Stimulated activated CD4-positive, alpha-beta T cell treated with anti-CD3 and anti-CD28 coated beads, Interleukin-12 subunit alpha, Interleukin-12 subunit beta, amount 100 ng/mL, for 48 hours (primary cell): ENCODE data around the gene BAG5.
"Not testable (repeated sequence)": the region's sequence is repeated elsewhere in the genome, so short reads cannot be mapped to it uniquely, and the experiment has no call there.

ENCODE experiments used
- DNase-seq, 3 donors: peaks; one replicate each; pipeline ENCODE4 v3.0.0-alpha.2; 2020; ENCODE audit warnings: low read depth in 2 of 3, low spot score in 1 of 3

The BAG5 gene, protein sequence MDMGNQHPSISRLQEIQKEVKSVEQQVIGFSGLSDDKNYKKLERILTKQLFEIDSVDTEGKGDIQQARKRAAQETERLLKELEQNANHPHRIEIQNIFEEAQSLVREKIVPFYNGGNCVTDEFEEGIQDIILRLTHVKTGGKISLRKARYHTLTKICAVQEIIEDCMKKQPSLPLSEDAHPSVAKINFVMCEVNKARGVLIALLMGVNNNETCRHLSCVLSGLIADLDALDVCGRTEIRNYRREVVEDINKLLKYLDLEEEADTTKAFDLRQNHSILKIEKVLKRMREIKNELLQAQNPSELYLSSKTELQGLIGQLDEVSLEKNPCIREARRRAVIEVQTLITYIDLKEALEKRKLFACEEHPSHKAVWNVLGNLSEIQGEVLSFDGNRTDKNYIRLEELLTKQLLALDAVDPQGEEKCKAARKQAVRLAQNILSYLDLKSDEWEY

DNA sequence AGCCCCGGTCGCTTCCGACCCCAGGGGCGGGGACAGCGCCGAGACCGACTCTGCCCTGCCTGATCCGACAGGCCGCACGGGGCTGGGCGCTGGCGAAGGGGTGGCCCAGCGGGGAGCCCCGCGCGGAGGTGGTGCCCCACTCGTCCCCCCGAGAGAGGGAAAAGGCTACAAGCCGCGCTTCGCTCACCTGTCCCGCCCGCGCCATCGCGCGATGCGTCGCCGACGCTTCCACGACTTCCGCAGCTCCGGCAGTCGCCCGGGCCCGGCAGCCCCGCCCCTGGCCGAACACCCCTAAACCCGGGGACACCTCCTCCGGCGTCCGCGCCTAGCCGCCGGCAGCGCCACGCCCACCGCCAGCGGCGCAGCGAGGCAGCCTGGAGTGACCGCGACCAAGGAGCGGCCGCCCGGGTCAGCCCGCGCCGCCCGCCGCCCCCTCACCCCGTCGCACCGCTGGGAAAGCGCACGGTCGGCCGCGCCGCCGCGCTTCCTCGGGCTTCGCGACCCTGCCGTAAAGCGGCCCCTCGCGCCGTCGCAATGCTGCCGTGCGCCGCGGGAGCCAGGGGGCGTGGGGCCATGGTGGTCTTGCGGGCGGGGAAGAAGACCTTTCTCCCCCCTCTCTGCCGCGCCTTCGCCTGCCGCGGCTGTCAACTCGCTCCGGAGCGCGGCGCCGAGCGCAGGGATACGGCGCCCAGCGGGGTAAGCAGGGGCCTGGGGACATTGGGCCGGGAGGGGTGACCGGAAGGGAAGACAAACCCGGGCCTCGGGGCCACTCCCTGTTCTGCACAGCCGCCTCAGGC lies at the start of gene BAG5, which contains the start of gene COA8:
TSS of gene BAG5 (minus strand) at position 229 of the 797 bp plus-strand sequence. CDS start 1,493 bp downstream, outside the sequence.
TSS of gene COA8 (plus strand) at position 532 of the 797 bp plus-strand sequence. CDS start at position 574, 42 bp downstream.
- DNase-seq = peak; percentile 69 to 84 (median 77)

DNA sequence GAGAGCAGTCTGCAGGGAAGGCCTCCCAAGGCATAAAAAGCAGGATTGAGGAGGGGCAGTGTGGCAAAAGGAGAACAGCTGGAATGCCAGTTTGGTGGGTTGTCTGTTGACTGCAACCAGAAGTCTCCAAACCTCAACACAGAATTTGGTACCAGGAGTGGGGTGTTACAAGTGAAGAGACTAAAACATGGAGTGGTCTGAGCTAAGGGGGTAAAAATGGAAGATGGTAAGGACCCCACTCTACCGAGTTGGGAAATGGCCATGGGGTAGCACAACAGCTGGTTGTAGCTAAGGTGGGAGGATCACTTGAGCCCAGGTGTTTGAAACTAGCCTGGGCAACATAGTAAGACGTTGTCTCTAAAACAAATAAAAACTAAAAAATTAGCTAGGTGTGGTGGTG lies 48.8 kb upstream of the BAG5 start:
- no peak for DNase-seq

DNA sequence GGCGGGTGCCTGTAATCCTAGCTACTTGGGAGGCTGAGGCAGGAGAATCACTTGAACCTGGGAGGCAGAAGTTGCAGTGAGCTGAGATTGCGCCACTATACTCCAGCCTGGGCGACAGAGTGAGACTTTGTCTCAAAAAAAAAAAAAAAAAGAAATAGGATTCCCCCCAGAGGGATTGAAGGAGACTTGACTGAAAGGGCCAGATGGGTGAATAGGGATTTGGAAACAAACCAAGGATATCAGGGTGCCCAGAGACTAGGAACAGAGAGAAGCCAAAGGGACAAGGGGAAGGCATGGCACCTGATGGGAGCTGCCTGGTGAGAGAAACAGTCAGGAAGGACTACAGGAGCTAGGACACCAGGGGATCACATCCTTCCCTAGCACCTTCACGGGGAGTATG lies 46.6 kb upstream of the BAG5 start:
- not testable (repeated sequence) for DNase-seq

DNA sequence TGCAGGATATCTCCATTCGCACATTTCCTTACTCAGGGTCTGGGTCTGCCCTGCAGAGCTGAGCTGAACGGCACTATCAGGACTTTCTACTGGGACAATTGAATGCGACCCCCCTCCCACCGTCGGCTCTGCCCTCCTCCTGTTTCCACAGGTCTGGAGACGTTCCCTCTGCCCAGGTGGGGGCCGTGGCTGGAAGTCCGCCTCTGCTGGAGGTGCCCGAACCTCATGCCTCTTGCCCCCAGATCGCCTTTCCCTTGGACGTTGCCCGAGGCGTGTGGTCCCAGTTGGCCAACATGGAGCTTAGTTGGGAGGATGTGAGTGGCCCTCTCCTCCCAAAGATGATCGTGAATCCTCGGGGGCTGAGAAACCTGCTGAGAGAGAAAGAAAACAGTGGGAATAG lies 45.4 kb upstream of the BAG5 start:
- no peak for DNase-seq

DNA sequence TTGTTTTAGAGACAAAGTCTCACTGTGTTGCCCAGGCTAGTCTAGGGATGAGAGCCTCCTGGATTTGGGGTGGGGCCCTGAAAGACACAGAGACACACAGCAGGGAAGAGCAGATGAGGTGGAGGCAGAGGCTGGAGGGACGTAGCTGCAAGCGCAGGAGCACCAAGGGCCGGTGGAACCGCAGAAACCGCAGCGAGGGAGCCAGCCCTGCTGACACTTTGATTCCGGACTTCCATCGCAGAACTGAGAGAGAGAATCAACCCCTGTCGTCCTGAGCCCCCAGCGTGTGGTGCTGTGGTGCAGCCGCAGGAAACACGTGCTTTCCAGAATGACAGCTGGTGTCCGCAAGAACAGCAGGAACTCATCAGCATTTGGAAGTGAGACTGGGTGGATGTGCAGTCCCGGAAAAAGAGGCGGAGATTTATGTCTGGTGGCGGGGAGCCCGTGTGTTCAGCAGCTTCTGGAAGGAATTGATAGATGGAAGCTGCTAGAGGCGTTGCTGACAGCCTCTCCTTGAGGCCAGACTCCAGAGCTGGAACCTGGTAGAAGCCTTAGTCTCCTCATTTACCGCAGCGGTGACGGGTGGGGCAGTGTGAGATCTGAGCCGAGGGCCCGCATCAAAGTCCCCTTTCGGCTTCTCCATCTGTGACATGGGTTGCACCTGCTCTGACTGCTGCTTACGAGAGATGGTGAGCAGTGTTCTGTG lies 44.7 kb upstream of the BAG5 start:
- DNase-seq = peak in 1 of 3 donors; percentile 34

DNA sequence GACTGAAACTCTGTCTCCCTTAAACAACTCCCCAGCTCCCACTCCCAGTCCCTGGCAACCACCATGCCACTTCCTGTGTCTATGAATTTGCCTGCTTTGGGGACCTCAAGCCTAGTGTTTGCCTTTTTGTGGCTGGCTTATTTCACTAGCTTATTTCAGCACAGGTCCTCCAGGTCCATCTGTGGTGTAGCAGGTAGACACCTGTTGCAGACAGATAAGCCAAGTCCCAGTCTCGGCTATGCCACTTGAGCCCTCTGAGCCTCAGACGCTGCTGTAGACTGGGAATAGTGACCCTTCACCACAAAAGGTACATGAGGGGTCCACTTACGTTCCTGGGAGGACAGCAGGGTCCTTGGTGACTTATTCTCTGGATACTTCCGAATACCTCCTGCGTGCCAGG lies 42.2 kb upstream of the BAG5 start:
- DNase-seq = no peak

DNA sequence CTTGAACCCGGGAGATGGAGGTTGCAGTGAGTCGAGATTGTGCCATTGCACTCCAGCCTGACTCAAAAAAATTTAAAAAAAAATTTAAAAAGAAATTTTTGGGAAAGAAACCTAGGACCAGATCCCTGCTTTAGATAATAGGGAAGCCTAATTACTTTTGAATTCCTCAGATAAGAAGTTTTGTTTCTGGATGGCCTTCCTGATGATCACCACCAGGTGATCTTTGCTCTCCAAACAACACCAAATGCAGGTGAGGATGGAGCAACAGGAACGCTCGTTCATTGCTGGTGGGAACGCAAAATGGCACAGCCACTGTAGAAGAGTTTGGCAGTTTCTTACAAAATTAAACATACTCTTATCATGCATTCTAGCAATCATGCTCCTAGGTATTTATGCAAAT lies 38.0 kb upstream of the BAG5 start:
- no peak for DNase-seq

DNA sequence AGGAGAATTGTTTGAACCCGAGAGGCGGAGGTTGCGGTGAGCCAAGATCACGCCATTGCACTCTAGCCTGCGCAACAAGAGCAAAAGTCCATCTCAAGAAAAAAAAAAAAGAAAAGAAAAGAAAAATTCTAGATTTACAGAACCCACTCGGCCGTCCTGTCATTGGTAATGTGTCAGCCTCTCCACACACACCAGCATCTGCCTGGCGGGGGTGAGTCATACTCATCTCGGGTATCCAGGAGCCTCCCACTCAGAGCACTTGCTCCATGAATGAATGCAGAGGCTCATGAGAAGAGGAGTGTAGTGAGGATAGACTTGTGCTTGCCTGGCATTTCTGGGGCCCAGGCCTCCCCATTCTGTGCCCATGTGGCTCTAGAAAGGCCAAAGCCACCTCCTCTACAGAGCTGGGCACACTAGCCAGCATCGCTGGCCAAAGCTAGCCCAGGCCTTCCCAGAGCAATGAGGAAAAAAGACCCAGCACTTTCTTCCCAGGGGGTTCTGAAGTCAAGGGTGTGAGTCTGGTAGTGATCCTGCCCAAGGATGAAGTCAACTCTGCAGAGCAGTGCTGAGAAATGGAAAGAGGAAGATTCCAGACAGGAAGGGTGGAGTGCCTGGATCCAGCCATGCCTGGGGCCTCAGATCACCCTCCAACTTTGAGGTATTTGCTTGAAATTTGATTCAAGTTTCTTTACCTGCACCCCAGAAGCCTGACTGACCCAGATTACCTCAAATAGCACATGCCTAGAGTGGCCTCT lies 35.3 kb upstream of the BAG5 start:
- peak in 1 of 3 donors; percentile 7 for DNase-seq

DNA sequence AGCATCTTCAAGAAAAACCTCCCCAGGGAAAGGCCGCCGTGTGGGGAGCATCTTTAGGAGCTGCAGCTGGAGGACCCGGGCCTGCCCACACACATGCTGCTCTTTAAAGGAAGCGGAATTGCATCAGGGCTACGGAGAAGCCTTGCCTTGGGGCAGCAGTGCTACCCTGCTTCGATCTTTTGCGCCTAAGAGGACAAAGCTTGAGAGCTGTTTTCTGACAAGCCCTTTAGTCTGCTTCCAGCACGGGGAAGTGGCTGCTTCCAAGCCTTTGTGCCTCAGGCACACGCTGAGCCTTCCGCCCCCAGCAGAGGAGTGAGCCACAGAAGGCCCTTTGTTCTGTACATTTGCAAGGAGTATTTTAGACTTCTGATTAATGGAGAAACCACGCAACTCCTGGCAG lies 31.8 kb upstream of the BAG5 start:
- no peak for DNase-seq

DNA sequence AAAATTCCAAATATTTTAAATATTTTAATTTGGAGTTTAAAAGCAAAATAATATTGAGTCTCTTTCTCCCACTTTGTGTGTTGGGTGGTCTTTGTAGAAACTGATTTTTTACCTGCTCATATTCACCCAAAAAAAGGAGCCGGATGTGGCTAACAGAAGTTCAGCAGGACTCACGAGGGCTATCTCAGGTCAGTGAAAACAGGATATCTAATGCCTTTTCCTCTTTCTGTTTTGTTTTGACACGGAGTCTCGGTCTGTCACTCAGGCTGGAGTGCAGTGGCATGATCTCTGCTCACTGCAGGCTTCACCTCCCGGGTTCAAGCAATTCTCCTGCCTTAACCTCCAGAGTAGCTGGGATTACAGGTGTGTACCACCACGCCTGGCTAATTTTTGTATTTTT lies 31.1 kb upstream of the BAG5 start:
- DNase-seq = no peak

DNA sequence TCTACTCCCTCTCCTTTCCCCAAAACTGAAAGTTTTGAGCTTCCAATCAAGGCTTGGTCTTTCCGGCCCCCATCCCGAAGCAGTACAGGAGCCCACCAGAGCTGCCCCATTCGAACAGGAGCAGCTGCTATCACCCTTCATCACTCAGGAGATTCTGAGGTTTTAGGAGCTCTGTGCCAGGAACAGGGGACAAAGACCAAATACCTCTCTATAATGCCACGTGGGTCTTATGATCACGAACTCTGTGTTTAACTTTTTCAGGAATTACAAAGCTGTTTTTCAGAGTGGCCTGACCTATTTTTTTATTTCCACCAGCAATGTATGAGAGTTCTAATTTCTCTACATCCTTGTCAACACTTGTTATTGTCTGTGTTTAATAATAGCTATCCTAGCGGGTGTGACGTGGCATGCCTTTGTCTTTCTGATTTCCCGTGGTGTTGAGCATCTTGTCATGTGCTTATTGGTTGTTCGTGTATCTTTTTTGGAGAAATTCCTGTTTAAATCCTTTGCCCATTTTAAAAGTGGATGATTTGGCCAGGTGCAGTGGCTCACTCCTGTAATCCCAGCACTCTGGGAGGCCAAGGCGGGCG lies 22.0 kb upstream of the BAG5 start:
- no peak for DNase-seq

DNA sequence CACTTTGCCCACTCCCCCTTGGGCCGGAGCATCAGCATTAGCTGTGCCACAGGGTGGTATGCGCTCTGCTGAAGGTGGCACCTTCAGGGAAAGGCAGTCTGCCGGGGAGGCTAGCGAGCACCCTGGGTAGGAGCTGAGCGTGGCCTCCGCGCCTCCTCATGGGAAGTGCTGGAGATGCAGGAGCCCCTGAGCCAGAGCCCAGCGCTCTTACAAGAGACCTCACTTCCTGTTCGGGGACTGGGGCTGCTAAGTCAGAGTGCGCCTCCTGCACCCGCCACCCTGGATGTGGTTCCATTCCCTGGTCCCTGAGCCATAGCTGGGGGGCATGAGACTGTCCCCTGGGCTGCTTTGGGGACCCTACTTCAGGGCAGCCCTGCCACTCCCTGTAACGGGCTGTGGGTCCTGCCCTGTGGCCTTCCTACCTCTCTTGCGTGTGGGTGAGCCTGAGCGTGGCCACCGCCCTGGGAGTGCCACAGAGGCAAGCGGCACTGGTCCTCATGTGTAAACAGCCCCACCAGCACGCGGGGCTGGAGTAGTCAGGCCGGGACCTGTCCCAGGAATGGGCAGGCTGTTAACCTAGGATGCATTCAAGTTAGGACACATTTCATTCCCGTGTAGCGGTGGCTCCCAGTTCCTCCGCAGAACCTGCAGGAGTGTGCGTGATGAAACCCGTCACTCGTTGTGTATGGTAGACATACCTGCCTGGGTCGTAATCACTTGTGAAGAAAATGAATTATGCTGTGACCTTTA lies 19.7 kb upstream of the BAG5 start:
- no peak for DNase-seq

DNA sequence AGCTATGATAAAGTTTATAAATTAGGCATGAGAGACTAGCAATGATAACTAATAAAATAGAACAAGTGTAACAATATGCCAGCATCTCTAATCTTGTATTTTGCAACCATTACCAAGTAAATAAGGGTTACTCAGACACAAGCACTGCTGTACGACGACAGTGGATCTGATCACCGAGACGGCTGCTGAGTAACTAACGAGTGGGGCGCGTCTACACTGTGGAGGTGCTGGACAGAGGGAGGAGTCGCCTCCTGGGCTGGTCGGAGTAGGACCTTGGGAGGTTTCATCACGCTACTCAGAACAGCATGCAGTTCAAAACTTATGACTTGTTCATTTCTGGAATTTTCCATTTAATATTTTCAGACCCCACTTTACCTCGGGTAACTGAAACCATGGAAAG lies 18.7 kb upstream of the BAG5 start:
- DNase-seq = no peak

DNA sequence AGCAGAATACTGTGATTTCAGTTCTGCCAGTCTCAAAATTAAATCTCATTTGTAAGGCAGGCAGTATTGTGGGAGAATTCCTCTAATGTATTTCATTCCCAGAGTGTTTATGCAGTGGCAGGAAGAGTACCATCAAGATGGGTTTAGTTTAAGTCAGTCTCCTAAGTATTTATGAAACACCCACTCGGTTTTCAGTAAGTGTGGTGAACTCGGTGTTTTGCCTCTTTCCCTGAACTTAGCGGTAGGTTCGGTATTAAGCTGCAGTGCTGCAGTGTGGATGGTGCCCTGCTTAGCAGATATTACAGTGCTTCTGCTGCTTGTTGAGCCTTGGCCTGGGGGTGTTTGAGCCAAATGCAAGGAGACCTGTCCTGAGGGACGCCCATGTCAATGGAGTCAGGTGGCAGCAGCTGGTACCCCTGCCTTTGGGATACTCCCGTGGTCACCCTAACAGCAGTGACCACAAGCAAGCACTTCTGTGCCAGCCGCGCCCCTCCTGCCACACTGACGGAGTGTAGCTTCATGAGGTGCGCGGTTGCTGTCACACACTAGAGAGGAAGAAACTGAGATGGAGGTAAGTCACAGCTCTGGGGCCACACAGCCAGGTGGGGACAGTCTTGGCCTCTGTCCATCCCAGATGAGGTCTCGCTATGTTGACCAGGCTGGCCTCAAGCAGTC lies 16.1 kb upstream of the BAG5 start:
- DNase-seq = no peak

DNA sequence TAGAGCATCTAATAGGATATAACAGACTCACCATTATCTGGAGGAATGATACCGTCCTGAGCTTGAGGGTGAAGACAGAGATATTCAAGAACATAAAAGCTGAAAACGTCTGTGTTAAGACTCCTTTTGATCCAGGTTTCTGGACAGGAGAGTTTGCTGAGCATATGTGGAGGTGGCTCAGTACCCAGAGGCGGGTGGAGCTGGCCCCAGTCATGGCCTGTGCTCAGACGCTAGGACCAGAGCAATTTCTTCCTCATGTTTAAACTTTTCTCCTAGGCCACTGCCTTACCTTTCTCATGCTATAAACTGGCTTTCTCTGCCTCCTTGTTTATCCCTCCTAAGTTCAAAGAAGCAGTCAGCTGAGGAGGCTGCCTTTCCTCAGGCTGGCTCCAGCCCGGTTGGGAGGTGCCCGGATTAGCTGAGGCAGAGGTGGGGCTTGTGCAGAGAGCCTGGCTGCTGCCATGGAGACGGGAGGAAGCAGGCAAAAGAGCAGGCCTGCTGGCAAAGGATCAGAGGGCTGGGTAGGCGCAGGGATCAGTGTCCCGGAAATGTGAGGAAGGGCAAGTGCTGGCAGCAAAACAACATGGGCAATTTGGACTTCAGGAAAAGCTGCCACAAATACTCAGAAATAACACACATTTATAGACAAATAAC lies 14.0 kb upstream of the BAG5 start:
- no peak for DNase-seq

DNA sequence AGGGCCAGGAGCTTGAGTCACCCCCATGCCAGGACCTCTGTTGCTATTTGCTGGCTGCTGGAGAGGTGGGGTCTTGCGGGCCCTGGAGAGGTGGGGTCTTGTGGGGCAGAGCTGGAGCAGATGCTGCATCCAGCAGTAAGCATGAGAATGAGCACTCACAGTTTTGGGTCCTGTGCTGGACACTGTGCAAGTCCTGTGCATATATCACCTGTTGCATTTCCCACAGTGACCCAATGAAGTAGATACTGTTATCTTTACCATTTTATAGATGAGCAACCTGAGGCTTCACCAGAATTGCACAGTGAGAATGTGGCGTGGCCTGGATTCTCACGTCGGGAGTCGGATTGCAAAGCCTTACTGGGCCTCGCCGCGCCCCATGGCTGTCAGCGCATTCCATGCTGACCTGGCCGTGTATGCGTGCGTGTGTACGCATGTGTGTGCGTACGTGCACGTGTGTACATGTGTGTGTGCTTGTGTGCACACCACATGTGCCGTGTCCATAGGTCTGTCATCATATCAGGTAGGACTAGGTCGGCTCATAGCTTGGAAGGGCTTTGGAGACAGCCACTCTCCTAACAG lies 12.3 kb upstream of the BAG5 start:
- DNase-seq = no peak

DNA sequence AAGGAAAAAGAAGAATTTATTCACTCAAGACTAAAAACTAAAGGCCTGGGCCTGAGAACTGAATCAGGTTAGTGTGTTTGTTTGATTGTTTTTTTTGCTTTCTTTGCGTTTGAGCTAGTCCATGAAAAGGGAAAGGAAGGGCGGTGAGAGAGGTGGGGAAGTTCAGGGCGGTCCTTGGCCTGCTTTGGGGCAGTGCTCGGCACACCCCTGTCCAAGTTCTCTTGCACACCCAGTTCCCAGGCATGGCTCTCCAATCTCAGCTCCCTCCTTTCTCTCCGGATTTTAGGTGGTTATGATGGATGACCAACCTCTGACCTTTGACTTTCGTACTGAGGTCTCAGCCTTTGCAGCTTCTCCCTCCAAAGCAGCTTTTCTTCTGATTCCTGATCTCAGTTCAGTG lies 11.6 kb upstream of the BAG5 start:
- DNase-seq = no peak

DNA sequence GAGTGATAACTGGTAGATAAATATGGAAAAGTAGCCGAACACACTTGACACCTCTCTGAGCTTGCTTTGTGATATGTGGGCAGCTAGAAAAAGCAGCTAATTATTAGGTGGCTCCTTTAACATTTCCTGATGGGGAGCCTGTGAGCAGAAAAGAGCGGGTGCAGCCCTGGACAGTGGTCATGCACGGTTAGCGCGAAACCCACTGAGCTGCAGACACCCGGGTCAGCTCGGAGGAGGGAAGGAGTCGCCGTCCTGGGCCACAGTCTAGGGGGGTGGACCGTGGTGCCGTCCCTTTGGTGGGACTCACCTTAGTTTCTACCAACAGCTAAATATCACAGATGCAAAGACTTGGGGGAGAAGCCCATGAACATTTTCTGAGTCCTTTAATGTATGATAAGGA lies 7.0 kb upstream of the BAG5 start:
- DNase-seq = no peak
